ENCODE results near the gene LIN37.

DNA sequence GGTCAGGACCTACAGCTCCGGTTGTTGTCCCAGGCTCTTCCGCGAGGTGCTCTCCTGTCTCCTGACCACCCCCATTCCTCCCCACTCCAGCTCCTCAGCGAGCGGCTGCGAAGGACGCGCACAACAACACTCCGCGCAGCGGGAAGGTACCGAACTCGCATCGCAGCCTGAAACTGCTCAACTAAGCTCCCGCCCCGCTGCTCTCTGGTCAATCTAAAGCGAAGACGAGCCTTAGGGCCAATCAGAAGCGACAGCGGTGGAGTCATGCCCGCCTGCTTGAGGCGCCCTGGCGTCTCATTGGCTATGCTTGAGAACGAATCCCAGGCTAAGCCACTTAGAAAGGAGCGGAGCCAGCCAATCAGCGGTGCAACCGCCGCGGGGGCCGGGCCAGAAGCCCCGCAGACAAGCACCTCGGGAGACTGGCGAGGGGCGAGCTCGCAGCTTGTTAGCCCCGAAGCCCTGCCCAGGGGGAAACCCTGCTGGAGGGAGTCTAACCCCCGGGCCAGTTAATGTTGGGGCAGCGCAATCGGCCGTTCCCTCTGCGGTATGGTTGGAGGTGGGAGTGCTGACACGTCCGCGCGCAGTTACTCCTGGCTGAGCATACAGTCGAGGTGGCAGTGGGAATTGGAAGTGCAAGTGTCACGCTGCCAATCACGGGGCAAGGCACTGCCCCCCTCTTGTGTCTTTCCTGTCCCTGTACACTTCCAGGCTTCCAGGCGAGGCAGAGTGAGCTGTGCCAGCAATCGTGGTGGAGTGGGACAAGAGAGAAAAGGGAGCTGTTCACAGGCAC, 46.0 kb upstream of the LIN37 start:
- TF ChIP-seq, protein P1, sequence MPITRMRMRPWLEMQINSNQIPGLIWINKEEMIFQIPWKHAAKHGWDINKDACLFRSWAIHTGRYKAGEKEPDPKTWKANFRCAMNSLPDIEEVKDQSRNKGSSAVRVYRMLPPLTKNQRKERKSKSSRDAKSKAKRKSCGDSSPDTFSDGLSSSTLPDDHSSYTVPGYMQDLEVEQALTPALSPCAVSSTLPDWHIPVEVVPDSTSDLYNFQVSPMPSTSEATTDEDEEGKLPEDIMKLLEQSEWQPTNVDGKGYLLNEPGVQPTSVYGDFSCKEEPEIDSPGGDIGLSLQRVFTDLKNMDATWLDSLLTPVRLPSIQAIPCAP (CRISPR knock-in tag; IDR thresholded peaks at IDR 0.05): no peak
- no peak for TF ChIP-seq NFATC4 (CRISPR knock-in tag; IDR thresholded peaks at IDR 0.05)
- TF ChIP-seq, protein P2, sequence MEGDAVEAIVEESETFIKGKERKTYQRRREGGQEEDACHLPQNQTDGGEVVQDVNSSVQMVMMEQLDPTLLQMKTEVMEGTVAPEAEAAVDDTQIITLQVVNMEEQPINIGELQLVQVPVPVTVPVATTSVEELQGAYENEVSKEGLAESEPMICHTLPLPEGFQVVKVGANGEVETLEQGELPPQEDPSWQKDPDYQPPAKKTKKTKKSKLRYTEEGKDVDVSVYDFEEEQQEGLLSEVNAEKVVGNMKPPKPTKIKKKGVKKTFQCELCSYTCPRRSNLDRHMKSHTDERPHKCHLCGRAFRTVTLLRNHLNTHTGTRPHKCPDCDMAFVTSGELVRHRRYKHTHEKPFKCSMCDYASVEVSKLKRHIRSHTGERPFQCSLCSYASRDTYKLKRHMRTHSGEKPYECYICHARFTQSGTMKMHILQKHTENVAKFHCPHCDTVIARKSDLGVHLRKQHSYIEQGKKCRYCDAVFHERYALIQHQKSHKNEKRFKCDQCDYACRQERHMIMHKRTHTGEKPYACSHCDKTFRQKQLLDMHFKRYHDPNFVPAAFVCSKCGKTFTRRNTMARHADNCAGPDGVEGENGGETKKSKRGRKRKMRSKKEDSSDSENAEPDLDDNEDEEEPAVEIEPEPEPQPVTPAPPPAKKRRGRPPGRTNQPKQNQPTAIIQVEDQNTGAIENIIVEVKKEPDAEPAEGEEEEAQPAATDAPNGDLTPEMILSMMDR (IDR thresholded peaks at IDR 0.05): no peak
- TF ChIP-seq CREB1 (CRISPR knock-in tag; IDR thresholded peaks at IDR 0.05): no peak
- peak; percentile 100 for TF ChIP-seq NFYB (CRISPR knock-in tag; conservative IDR thresholded peaks at IDR 0.05; ENCODE audit: low read depth)
- TF ChIP-seq, protein P3, sequence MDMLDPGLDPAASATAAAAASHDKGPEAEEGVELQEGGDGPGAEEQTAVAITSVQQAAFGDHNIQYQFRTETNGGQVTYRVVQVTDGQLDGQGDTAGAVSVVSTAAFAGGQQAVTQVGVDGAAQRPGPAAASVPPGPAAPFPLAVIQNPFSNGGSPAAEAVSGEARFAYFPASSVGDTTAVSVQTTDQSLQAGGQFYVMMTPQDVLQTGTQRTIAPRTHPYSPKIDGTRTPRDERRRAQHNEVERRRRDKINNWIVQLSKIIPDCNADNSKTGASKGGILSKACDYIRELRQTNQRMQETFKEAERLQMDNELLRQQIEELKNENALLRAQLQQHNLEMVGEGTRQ (CRISPR knock-in tag; IDR thresholded peaks at IDR 0.05): no peak
- TF ChIP-seq, protein P4, sequence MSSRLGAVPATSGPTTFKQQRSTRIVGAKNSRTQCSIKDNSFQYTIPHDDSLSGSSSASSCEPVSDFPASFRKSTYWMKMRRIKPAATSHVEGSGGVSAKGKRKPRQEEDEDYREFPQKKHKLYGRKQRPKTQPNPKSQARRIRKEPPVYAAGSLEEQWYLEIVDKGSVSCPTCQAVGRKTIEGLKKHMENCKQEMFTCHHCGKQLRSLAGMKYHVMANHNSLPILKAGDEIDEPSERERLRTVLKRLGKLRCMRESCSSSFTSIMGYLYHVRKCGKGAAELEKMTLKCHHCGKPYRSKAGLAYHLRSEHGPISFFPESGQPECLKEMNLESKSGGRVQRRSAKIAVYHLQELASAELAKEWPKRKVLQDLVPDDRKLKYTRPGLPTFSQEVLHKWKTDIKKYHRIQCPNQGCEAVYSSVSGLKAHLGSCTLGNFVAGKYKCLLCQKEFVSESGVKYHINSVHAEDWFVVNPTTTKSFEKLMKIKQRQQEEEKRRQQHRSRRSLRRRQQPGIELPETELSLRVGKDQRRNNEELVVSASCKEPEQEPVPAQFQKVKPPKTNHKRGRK (CRISPR knock-in tag; IDR thresholded peaks at IDR 0.05; ENCODE audit: borderline replicate concordance): no peak
- no peak for TF ChIP-seq IRF2 (CRISPR knock-in tag; IDR thresholded peaks at IDR 0.05; ENCODE audit: borderline replicate concordance, low read depth)
- TF ChIP-seq FOXK1 (CRISPR knock-in tag; IDR thresholded peaks at IDR 0.05): no peak; the same call in 1 of the 2 replicates
- no peak for TF ChIP-seq ZNF671 (CRISPR knock-in tag; IDR thresholded peaks at IDR 0.05)
- no peak for TF ChIP-seq ZNF121 (CRISPR knock-in tag; IDR thresholded peaks at IDR 0.05)
- no peak for TF ChIP-seq ATF1 (CRISPR knock-in tag; IDR thresholded peaks at IDR 0.05)
- TF ChIP-seq, protein P5, sequence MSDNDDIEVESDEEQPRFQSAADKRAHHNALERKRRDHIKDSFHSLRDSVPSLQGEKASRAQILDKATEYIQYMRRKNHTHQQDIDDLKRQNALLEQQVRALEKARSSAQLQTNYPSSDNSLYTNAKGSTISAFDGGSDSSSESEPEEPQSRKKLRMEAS (CRISPR knock-in tag; IDR thresholded peaks at IDR 0.05): peak; percentile 46
- TF ChIP-seq TCF7 (CRISPR knock-in tag; IDR thresholded peaks at IDR 0.05; ENCODE audit: low read depth): no peak
